GM12878 (cell line): ENCODE data around the gene CRMP1. TPM values are rescaled to one million over a fixed set of nuclear protein-coding genes. Genes with fewer than 3 reads are reported as not detected.

Experiments used
- BCLAF1 ChIP-seq: fragments of 450-650 bp; IDR thresholded peaks from 2 replicates; pipeline ENCODE4 v1.6.1; 2017; ENCODE audit warnings: antibody characterized with exemption, mild to moderate bottlenecking, moderate library complexity
- CBFB ChIP-seq: IDR thresholded peaks from 2 replicates; pipeline ENCODE4 v1.6.1; 2016; ENCODE audit warnings: antibody characterized with exemption, low read depth
- CREM ChIP-seq: IDR thresholded peaks from 2 replicates; pipeline ENCODE4 v1.6.1; 2014; ENCODE audit warnings: antibody characterized with exemption, low read depth
- E2F4 ChIP-seq: IDR thresholded peaks from 2 replicates; pipeline ENCODE4 v1.6.1; 2012; ENCODE audit warnings: low read depth, low read length, improper control_type of control experiment
- MEF2A ChIP-seq: IDR thresholded peaks from 2 replicates; pipeline ENCODE4 v1.6.1; 2011; ENCODE audit warnings: low read depth, mild to moderate bottlenecking, low read length, moderate library complexity; ENCODE audit not compliant: insufficient read depth
- RCOR1 ChIP-seq: conservative IDR thresholded peaks from 2 replicates; pipeline ENCODE4 v1.6.1; 2012; ENCODE audit warnings: low read depth, low read length, improper control_type of control experiment
- RUNX3 ChIP-seq: IDR thresholded peaks from 2 replicates; pipeline ENCODE4 v1.6.1; 2012; ENCODE audit warnings: low read length, inconsistent platforms
- SMAD5 ChIP-seq: IDR thresholded peaks from 2 replicates; pipeline ENCODE4 v1.6.1; 2016; ENCODE audit warnings: antibody characterized with exemption, low read depth
- ZNF207 ChIP-seq: fragments of 450-650 bp; IDR thresholded peaks from 2 replicates; pipeline ENCODE4 v1.6.1; 2014; ENCODE audit warnings: antibody characterized with exemption, mild to moderate bottlenecking, borderline replicate concordance
- ZNF24 ChIP-seq: fragments of 450-650 bp; IDR thresholded peaks from 2 replicates; pipeline ENCODE4 v1.6.1; 2017; ENCODE audit warnings: antibody characterized with exemption, mild to moderate bottlenecking
- polyA plus RNA-seq, 11 experiments: library from polyadenylated mRNA; depleted of rRNA in 4 of 11; unstranded in 6 of 11; stranded (reverse) in 5 of 11; fragments of >200 nt; fragmentation: Nextera tagmentation in 4 of 11; fragmentation: Illumina TruSeq in 1 of 11; extraction: Ambion mirVana in 4 of 11; extraction: Trizol in 1 of 11; gene quantifications; 1 replicate in 1 of 11; 2 replicates in 10 of 11; pipeline versions ENCODE4 v1.2.1 to v1.2.3, GENCODE V29; 2011 to 2016; ENCODE audit warnings: inconsistent platforms in 2 of 11, missing spikeins in 2 of 11, low read depth in 1 of 11
- total RNA-seq, 4 experiments: library from RNA; depleted of rRNA in 3 of 4; stranded (reverse); fragments of >200 nt in 3 of 4; fragmentation: Illumina TruSeq in 1 of 4; extraction: Trizol in 1 of 4; gene quantifications; 2 replicates each; pipeline versions ENCODE4 v1.2.1 to v1.2.3, GENCODE V29; 2013 to 2021

The CRMP1 gene
- total and polyA plus RNA-seq, 10 of the 15 experiments (the other 5 are each of a cell fraction or from before 2014, with no cell fraction given): 0.03 to 1.4 (median 0.12) TPM; not detected in 2

- TF ChIP-seq BCLAF1 (no peak), RUNX3 (no peak), RCOR1 (no peak), CREM (no peak), ZNF24 (no peak), E2F4 (no peak), ZNF207 (no peak), SMAD5 (no peak), MEF2A (no peak), CBFB (no peak)
These were observed 79.0 kb downstream of the CRMP1 start (continued) for GRCh38 chr4:5813882-5814255.
